ENCODE data around the gene KANSL2. TPM values are rescaled to one million over a fixed set of nuclear protein-coding genes. Genes with fewer than 3 reads are reported as not detected.

KANSL2 gene
- total RNA-seq, 4 donors from 2014 or later: 69.0 to 107 (median 76.4) TPM

DNA sequence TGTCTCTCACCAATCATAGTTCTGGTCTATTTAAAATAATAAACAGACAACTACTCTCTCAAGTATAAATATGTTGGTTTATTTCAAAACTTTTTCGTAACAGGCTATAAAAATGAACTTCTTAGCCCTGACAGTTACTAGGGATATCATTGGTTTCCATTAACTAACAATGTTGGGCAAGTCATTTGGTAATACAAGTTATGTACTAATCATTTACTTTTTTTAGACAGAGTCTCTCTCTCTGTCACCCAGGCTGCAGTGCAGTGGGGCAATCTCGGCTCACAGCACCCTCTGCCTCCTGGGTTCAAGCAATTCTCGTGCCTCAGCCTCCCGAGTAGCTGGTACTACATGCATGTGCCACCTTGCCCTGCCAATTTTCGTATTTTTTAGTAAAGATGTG lies 14.6 kb upstream of the KANSL2 start:
- Histone ChIP-seq H3K27ac (peak overlapping the region in 3 of 4 donors; percentile 3 to 20 (median 3)), H3K36me3 (peaks cover 3 to 53% of the 10 kb centered on the region in 2 donors), H3K4me1 (peaks cover 5 to 16% of the 10 kb centered on the region in 2 donors), H3K27me3 (no peaks in the 10 kb centered on the region), H3K9me3 (no peaks in the 10 kb centered on the region), H3K4me3 (no peak overlapping the region)
- DNase-seq: no peak
- in situ Hi-C loops (cut with MboI; ENCODE audit: low sequenced_read_pairs in 4 of 4) (no loop called here), intact Hi-C loops (cut with DNase I; ENCODE audit: low total_unique reads) (no loop called here)
- ATAC-seq: peak; percentile 52 to 71
- no peak for TF ChIP-seq POLR2A (IDR thresholded peaks at IDR 0.05)
- no peak for TF ChIP-seq CTCF (IDR thresholded peaks at IDR 0.05 in 4 of 5, conservative IDR thresholded peaks at IDR 0.05 in 1 of 5)

GRCh38 chr12:48695859-48696258 lies 13.8 kb upstream of the KANSL2 start:
- no peak for TF ChIP-seq POLR2A (IDR thresholded peaks at IDR 0.05)
- TF ChIP-seq CTCF (IDR thresholded peaks at IDR 0.05 in 4 of 5, conservative IDR thresholded peaks at IDR 0.05 in 1 of 5): no peak
- Histone ChIP-seq H3K36me3 (peaks cover 3 to 53% of the 10 kb centered on the region in 2 donors), H3K4me3 (no peak overlapping the region), H3K9me3 (no peaks in the 10 kb centered on the region), H3K27me3 (no peaks in the 10 kb centered on the region), H3K4me1 (peaks cover 13 to 23% of the 10 kb centered on the region in 2 donors), H3K27ac (no peak overlapping the region)
- no peak for DNase-seq
- in situ Hi-C loops (cut with MboI; ENCODE audit: low sequenced_read_pairs in 4 of 4) (no loop called here), intact Hi-C loops (cut with DNase I; ENCODE audit: low total_unique reads) (no loop called here)
- ATAC-seq: no peak

DNA sequence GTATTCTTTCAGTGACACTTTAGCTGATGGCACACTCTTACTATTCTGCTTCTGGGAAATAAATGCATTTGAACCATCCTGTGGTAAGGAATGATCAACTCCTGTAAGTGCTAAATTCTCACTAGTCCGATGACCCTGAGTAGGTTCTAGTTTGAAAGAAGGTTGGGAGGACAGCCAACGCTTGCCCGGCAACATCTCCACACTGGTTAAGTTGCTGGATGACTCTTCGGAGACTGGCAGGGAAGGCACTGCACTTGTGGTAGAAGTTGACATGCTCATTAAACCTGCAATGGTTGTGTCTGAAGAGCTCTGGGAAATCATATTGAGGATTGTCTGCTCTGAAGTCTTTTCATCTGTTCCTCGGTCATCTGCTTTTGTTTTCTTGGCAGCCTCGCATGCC lies 12.0 kb upstream of the KANSL2 start:
- ATAC-seq: no peak
- Histone ChIP-seq H3K4me3 (no peak overlapping the region), H3K27me3 (no peaks in the 10 kb centered on the region), H3K36me3 (peaks cover 3 to 42% of the 10 kb centered on the region in 2 donors), H3K4me1 (peaks cover 22 to 39% of the 10 kb centered on the region in 2 donors), H3K9me3 (no peaks in the 10 kb centered on the region), H3K27ac (peak overlapping the region in 3 of 4 donors; percentile 7 to 32 (median 28))
- intact Hi-C loops (cut with DNase I; ENCODE audit: low total_unique reads) (no loop called here), in situ Hi-C loops (cut with MboI; ENCODE audit: low sequenced_read_pairs in 4 of 4) (no loop called here)
- DNase-seq: no peak
- no peak for TF ChIP-seq POLR2A (IDR thresholded peaks at IDR 0.05)
- TF ChIP-seq CTCF (IDR thresholded peaks at IDR 0.05 in 4 of 5, conservative IDR thresholded peaks at IDR 0.05 in 1 of 5): no peak

DNA sequence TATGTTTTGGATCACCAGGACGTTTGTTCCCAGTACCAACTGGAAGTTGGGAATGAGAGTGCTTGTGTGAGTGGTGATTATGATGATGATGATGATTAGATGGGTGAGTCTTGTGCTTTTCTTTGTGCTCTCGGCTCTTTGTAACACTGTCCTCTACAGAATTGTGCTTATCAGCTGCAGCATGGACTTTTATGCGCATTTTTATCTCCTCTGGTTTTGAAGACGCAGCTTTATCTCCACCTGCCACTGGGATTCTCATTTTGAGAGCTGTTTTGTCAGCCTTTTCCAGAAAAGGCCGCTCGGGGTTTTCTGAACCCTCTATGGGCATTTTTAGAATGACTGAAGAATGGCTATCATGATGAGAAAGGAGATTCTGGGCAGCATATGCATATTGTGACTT lies 11.5 kb upstream of the KANSL2 start:
- Histone ChIP-seq H3K27ac (peak overlapping the region in 3 of 4 donors; percentile 7 to 32 (median 28)), H3K36me3 (peaks cover 3 to 42% of the 10 kb centered on the region in 2 donors), H3K27me3 (no peaks in the 10 kb centered on the region), H3K9me3 (no peaks in the 10 kb centered on the region), H3K4me1 (peaks cover 22 to 42% of the 10 kb centered on the region in 2 donors), H3K4me3 (no peak overlapping the region)
- in situ Hi-C loops (cut with MboI; ENCODE audit: low sequenced_read_pairs in 4 of 4): no loop called here
- no peak for DNase-seq
- TF ChIP-seq CTCF (IDR thresholded peaks at IDR 0.05 in 4 of 5, conservative IDR thresholded peaks at IDR 0.05 in 1 of 5) (no peak), POLR2A (IDR thresholded peaks at IDR 0.05) (no peak)
- intact Hi-C loops (cut with DNase I; ENCODE audit: low total_unique reads): no loop called here
- ATAC-seq: no peak
